Urothelium cell line (cell line): ENCODE results near the gene MEI1.
A peak's percentile ranks its signal among the peaks of the same experiment; 100 is the strongest.
"Not testable (repeated sequence)": the region's sequence is repeated elsewhere in the genome, so short reads cannot be mapped to it uniquely, and the experiment has no call there.

Experiments
- DNase-seq: peaks from one replicate; pipeline ENCODE4 v3.0.0; 2011; ENCODE audit warnings: low spot score, mixed read lengths
- FAIRE-seq: peaks from 2 replicates; lab custom pipeline; 2011; peaks lifted over from hg19 to GRCh38; lab: Jason Lieb, UNC

Gene MEI1

GRCh38 chr22:41699264-41700107, at the start of gene MEI1:
Gene MEI1, plus strand, starts transcription at chr22:41699503. Its CDS starts 36 bp downstream, at chr22:41699539.
- FAIRE-seq = no peak
- no peak for DNase-seq

- peak; percentile 55 for FAIRE-seq
These were observed 49.1 kb upstream of the MEI1 start for GRCh38 chr22:41650229-41650628.

GRCh38 chr22:41650821-41651220, 48.5 kb upstream of the MEI1 start:
- FAIRE-seq = no peak
- DNase-seq = no peak

More at GRCh38 chr22:41650229-41650628, 49.1 kb upstream of the MEI1 start:
- DNase-seq = no peak

GRCh38 chr22:41654322-41654721, 45.0 kb upstream of the MEI1 start:
- FAIRE-seq = no peak
- DNase-seq = no peak

GRCh38 chr22:41656556-41656955, 42.7 kb upstream of the MEI1 start:
- no peak for DNase-seq

GRCh38 chr22:41657709-41658108, 41.6 kb upstream of the MEI1 start:
- DNase-seq (no peak), FAIRE-seq (no peak)

More at GRCh38 chr22:41656556-41656955, 42.7 kb upstream of the MEI1 start:
- FAIRE-seq = no peak

- no peak for FAIRE-seq
- DNase-seq = no peak
These were observed 40.4 kb upstream of the MEI1 start for GRCh38 chr22:41658869-41659268.

GRCh38 chr22:41659941-41660340, 39.4 kb upstream of the MEI1 start:
- FAIRE-seq (no peak), DNase-seq (no peak)

- DNase-seq (no peak), FAIRE-seq (no peak)
These were observed 38.9 kb upstream of the MEI1 start for GRCh38 chr22:41660416-41660815.

GRCh38 chr22:41661088-41661487, 38.2 kb upstream of the MEI1 start:
- DNase-seq (no peak), FAIRE-seq (no peak)

GRCh38 chr22:41661713-41662112, 37.6 kb upstream of the MEI1 start:
- no peak for FAIRE-seq
- no peak for DNase-seq

- not testable (repeated sequence) for DNase-seq
- peak; percentile 87 for FAIRE-seq
These were observed 35.7 kb upstream of the MEI1 start for GRCh38 chr22:41663594-41663993.

- FAIRE-seq (no peak), DNase-seq (no peak)
These were observed 34.8 kb upstream of the MEI1 start for GRCh38 chr22:41664490-41664889.

- no peak for FAIRE-seq
- no peak for DNase-seq
These were observed 34.4 kb upstream of the MEI1 start for GRCh38 chr22:41664951-41665350.

GRCh38 chr22:41668971-41669911, 30.1 kb upstream of the MEI1 start:
- no peak for DNase-seq
- no peak for FAIRE-seq

GRCh38 chr22:41672096-41672495, 27.2 kb upstream of the MEI1 start:
- FAIRE-seq = not testable (repeated sequence)

GRCh38 chr22:41672780-41673509, 26.4 kb upstream of the MEI1 start:
- no peak for DNase-seq
- FAIRE-seq = no peak

More at GRCh38 chr22:41672096-41672495, 27.2 kb upstream of the MEI1 start:
- DNase-seq = not testable (repeated sequence)

GRCh38 chr22:41674846-41675340, 24.4 kb upstream of the MEI1 start:
- no peak for DNase-seq
- FAIRE-seq = no peak

- FAIRE-seq (no peak), DNase-seq (no peak)
These were observed 23.2 kb upstream of the MEI1 start for GRCh38 chr22:41676134-41676533.

GRCh38 chr22:41681616-41682015, 17.7 kb upstream of the MEI1 start:
- no peak for FAIRE-seq
- no peak for DNase-seq
